ENCODE results near the gene WSB2.
A peak's percentile ranks its signal among the peaks of the same experiment; 100 is the strongest.
"Not testable (repeated sequence)": the region's sequence is repeated elsewhere in the genome, so short reads cannot be mapped to it uniquely, and the experiment has no call there.

The WSB2 gene

DNA sequence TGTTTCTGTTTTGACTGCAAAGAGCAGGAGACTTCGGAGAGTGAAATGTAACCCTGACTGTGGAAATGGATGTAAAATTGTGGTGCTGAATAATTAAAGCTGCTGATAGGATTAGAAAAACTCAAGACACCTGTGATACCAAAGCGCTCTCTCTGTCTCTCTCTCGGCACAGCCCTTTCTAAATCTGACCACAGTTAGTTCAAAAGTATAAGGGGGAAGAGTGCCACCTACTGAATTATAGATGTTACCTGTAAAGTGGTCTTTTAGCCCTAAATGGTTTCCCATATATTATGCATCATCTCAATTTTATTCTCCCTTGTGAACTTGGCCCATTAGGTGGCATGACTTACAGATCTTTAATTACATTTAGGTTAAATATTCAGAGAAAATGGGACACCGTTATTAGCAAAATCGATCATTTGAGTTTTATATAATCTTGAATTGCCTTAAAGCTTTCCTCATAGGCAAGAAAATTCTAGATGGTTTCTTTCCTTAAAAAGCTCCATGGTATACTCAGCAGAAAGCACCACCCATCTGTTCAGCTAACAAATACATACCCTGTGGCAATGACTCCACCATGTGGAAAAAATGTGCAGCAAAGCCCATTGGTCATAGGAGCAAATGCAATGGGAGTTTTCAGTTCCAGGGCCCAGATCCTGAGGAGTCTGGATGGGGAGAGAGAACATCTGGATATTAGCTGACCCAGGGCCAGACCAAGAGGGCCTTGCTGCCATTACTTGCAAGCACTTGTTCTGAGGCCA, 26.4 kb downstream of the WSB2 start:
- peak; percentile 77 for DNase-seq

DNA sequence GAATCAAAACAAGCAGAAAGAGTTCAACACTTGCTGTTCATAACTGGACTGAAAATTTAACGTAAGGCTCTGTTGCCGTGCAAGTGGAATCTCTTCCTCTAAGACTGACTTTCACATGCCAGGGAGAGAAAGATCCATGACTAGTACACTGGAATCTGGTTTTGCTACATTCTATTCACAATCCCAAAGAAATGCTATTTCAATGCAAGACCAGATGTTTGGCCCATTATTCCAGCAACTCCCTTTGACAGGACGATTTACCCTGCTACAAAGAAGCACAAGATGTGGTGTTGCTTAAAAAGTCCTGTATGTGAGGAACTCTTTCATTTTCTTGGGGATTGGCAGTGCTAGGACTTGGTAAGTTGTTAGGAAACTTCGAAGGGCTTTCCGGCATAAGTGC, 27.1 kb downstream of the WSB2 start:
- DNase-seq = no peak

DNA sequence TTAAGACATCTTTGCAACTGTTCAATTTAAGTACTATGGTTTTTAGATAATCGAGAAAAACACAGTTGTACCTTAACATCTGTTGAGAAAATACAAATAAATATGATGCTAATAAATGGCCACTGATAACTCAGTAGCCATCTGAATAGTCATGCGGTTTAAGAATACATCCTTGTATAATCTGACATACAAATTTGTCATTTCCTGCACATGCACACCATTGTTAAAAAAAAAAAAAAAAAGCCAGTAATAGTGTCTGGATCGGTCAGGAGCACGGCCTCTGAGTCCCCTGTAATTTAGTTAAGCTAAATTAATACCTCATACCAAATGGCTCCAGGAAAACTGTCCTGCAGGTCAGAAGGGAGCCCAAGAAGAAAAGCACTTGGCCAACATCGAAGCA, 27.7 kb downstream of the WSB2 start:
- no peak for DNase-seq

GRCh38 chr12:118032188-118032587, 28.8 kb downstream of the WSB2 start:
- no peak for DNase-seq

DNA sequence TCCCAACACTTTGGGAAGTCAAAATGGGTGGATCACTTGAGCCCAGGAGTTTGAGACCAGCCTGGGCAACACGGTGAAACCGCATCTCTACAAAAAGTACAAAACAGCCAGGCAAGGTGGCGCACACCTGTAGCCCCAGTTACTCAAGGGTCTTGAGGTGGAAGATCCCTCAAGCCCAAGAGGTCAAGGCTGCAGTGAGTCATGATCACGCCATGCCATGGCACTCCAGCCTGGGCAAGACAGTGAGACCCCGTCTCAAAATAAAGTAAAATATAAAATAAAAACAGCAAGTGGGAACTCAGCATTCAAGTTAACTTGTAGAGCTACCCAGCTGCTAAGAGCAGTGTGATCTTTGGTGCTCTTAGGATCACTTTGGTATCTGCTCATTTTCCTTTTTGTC, 31.8 kb downstream of the WSB2 start:
- DNase-seq = no peak

DNA sequence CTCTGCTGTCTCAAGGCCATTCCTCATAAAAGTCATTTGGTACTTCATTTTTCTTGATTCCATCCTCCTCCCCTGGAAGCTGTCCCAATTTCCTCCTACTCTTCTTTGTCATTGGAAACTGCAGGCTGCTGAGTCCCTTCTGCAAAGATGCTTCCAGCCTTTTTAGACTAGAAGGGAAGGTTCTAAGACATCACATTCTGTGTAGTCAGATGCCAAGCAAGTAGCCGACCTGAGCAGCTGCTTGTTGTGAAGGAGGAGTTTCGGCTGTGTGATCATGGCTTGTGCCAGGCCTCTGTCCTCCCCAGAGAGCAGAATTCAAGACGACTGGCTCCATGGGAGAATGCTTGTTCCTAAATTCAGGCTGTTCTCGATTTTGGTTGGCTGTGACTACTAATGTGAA, 35.8 kb downstream of the WSB2 start:
- DNase-seq = no peak

GRCh38 chr12:118023301-118023860, 37.6 kb downstream of the WSB2 start:
- peak; percentile 52 for DNase-seq

- no peak for DNase-seq
Measured at GRCh38 chr12:118022728-118023109, 38.3 kb downstream of the WSB2 start.

DNA sequence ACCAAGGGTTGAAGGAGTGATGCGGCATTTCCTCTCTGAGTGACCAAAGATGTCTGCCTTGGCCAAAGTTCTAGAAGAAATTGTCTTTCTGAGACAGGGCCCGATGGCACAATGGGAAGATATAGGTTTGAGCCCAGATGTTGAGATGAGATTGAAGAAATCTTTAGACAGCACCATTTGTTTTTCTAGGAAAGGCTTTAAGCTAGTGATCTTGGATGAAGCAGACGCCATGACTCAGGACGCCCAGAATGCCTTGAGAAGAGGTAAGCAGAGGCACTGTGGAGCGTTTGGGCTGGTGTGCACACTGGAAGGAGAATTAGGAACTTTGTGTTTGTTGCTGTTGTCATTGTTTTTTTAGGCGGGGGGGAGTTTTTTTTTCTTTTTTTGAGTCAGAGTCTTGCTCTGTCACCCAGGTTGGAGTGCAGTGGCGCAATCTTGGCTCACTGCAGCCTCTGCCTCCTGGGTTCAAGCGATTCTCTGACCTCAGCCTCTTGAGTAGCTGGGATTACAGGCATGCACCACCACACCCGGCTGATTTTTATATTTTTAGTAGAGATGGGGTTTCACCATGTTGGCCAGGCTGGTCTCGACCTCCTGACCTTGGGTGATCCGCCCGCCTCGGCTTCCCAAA, 38.8 kb downstream of the WSB2 start:
- not testable (repeated sequence) for DNase-seq

DNA sequence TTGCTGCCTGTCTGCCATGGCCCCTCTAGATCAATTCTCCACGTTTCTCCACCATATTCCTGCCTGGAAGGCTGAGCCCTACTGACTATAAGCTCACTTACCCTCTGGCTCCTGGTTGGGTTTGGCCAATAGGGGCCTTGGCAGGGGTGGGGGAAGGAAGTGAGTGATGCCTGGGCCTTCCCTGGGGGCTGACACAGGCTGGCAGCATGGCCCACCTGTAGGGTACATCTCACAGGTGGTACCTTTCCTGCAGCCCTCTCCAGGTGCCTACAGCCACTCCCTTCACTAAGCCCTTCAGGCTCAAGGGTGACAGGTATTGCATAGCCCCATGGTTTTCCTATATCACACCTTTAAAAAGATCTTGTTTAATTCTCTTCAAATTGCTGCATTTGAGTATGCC, 40.9 kb downstream of the WSB2 start:
- DNase-seq = no peak

DNA sequence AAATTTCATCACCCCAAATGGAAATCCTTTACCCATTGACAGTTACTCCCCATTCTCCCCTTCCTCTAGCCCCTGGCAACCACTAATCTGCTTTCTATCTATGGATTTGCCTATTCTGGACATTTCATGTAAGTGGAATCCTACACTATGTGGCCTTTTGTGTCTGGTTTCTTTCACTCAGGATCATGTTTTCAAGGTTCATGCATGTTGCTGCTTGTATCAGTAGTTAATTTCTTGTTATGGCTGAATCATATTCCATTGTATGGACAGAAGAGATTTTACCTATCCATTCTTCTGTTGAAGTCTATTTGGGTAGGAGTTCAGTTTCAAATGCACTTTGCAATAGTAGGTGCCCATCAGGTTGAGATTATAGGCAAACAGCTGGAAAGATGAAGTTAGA, 43.1 kb downstream of the WSB2 start:
- DNase-seq = no peak

- DNase-seq = peak; percentile 100
Measured at GRCh38 chr12:118016424-118017264, 44.3 kb downstream of the WSB2 start, which contains the start of gene RFC5. RFC5 (plus strand) TSS chr12:118016703; CDS start chr12:118016828, 125 bp downstream.

DNA sequence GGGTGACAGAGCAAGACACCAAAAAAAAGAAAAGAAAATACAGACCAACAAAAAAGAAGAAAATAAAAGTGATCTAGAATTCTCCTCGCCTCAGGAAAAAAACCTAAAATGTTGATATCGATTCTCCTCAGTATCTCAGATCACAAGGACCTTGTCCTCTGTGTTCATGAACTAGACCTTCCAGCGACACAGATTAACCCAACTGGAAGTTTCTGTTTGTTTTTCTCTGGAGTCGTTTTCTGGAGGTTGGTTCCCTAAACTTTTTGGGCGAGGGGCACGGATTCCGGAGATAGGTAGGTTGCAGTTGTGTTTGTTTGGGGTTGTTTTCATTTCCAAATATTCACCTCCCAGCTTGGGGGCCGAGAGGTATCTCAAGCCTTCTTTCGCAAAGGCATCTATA, 45.0 kb downstream of the WSB2 start:
- no peak for DNase-seq

GRCh38 chr12:118015306-118015705, 45.7 kb downstream of the WSB2 start:
- no peak for DNase-seq

DNA sequence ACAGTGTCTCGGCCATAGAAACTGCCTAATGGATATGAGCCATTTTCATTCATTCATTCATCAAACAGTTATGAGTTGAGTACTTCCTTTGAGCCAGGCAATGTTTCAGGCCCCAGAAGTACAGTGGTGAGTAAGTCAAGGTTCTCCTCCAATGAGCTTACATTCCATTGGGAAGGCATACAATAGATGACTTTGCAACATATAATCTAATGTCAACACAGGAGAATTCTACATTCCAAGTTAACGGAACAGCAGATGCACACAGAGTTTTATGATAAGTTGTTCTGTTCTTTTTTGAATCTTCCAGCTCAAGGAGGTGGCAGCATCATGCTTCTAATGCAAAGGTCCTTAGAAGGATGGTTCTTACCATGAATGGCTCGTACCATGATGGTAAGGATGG, 47.7 kb downstream of the WSB2 start:
- DNase-seq = no peak

- no peak for DNase-seq
Measured at GRCh38 chr12:118011961-118012360, 49.0 kb downstream of the WSB2 start.

GRCh38 chr12:118011377-118011776, 49.6 kb downstream of the WSB2 start:
- DNase-seq = no peak

- DNase-seq = no peak
Measured at GRCh38 chr12:118010903-118011302, 50.1 kb downstream of the WSB2 start.

GRCh38 chr12:117999806-118000205, 61.2 kb downstream of the WSB2 start:
- DNase-seq = not testable (repeated sequence)

GRCh38 chr12:117998719-117999118, 62.3 kb downstream of the WSB2 start:
- DNase-seq = no peak

DNA sequence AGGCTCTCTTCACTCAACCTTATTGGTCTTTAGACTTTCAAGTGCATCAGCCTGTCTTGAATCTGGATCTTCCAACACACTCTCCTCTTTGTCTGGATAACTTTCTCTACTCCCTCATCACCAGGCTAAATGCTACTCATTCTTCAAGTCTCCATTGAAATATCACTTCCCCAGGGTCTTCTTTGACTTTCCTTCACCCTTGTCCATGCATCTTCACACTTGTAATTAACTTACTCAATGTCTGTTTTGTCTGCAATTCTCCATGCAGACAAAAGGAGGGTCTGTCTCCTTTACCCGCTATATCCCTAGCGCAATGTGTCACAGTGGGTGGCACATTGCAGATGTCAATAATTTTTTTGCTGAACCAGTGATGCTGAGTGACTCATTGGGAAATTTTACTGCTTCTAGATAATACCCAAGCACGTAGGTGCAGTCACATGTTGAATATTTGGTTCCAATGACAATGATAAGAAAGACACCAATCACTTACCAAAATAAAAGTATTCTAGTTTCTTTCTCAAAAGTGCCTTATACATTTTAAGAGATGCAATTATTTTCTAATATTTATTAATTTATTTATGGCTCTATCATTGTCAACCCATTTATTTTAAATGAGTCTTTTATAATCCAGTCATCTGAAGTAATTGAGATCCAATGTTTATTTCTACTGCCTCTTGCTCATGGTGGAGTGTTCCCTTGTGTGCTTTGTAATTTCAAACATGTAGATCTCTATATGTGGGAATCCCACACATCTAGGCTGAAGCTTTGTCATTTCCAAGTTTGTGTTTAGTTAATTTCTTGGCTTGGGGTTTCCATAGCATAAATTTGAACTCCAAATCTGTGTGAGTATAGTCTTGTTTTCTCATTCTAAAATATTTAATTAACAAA, 66.2 kb downstream of the WSB2 start:
- no peak for DNase-seq
